KMS-11 (cell line): Measurements from ENCODE around the gene CCDC183.
A peak's percentile ranks its signal among the peaks of the same experiment; 100 is the strongest.
"Not testable (repeated sequence)": the region's sequence is repeated elsewhere in the genome, so short reads cannot be mapped to it uniquely, and the experiment has no call there.

Source experiments
- H2AFZ ChIP-seq: fragments of 200-600 bp; sonication (generic); 2 replicates; pipeline ENCODE4 v1.6.1; 2016; ENCODE audit warnings: antibody characterized with exemption, mixed run types, low read depth
- H3K27ac ChIP-seq: fragments of 200-600 bp; sonication (generic); 2 replicates; pipeline ENCODE4 v1.6.1; 2016; ENCODE audit warnings: mild to moderate bottlenecking, mixed run types
- H3K27me3 ChIP-seq: fragments of 200-600 bp; sonication (generic); 2 replicates; pipeline ENCODE4 v1.6.1; 2017; ENCODE audit warnings: mild to moderate bottlenecking, low read depth, mixed run types, moderate library complexity; ENCODE audit not compliant: insufficient read depth
- H3K36me3 ChIP-seq: fragments of 200-600 bp; sonication (generic); 2 replicates; pipeline ENCODE4 v1.6.1; 2017; ENCODE audit warnings: mild to moderate bottlenecking, mixed run types; ENCODE audit not compliant: insufficient read depth
- H3K4me1 ChIP-seq: fragments of 200-600 bp; sonication (generic); 2 replicates; pipeline ENCODE4 v1.6.1; 2016; ENCODE audit warnings: mild to moderate bottlenecking, low read depth, mixed run types; ENCODE audit not compliant: poor library complexity, severe bottlenecking
- H3K4me2 ChIP-seq: fragments of 200-600 bp; sonication (generic); 2 replicates; pipeline ENCODE4 v1.7.0; 2016; ENCODE audit warnings: mild to moderate bottlenecking, mixed run types
- H3K4me3 ChIP-seq: fragments of 200-600 bp; sonication (generic); IDR thresholded peaks from 2 replicates; pipeline ENCODE4 v1.6.1; 2017; ENCODE audit warnings: low read depth, low read length, mixed read lengths; ENCODE audit not compliant: insufficient read depth
- H3K79me2 ChIP-seq: fragments of 200-600 bp; sonication (generic); 2 replicates; pipeline ENCODE4 v1.6.1; 2016; ENCODE audit warnings: low read depth, mixed run types; ENCODE audit not compliant: insufficient read depth
- H3K9ac ChIP-seq: fragments of 200-600 bp; sonication (generic); 2 replicates; pipeline ENCODE4 v1.6.1; 2016; ENCODE audit warnings: mild to moderate bottlenecking, mixed run types
- H4K20me1 ChIP-seq: fragments of 200-600 bp; sonication (generic); 2 replicates; pipeline ENCODE4 v1.6.1; 2016; ENCODE audit warnings: mild to moderate bottlenecking, mixed run types; ENCODE audit not compliant: insufficient read depth
- CTCF ChIP-seq: fragments of 200-600 bp; sonication (generic); conservative IDR thresholded peaks from 2 replicates; pipeline ENCODE4 v1.6.1; 2017; ENCODE audit warnings: low read depth, mild to moderate bottlenecking, antibody characterized with exemption, low read length, moderate library complexity, mixed read lengths

The CCDC183 gene

GRCh38 chr9:136787690-136788400, 8.3 kb upstream of the CCDC183 start:
- Histone ChIP-seq H2AFZ (no peak overlapping the region), H3K79me2 (no peaks in the 10 kb centered on the region)

GRCh38 chr9:136788644-136789522, 7.3 kb upstream of the CCDC183 start:
- H4K20me1 ChIP-seq, H2AFZ ChIP-seq, H3K9ac ChIP-seq, H3K4me3 ChIP-seq, H3K27ac ChIP-seq, H3K36me3 ChIP-seq, H3K79me2 ChIP-seq, H3K27me3 ChIP-seq: not testable (repeated sequence)
- Histone ChIP-seq H3K4me1 (peaks cover 55% of the 10 kb centered on the region), H3K4me2 (peak overlapping the region; percentile 9; the same call in 1 of the 2 replicates)

More at GRCh38 chr9:136787690-136788400, 8.3 kb upstream of the CCDC183 start:
- peak; percentile 95 for TF ChIP-seq CTCF
- Histone ChIP-seq H3K9ac (no peak overlapping the region), H3K4me3 (no peak overlapping the region), H3K4me2 (peak overlapping the region; percentile 9; the same call in 1 of the 2 replicates), H4K20me1 (no peaks in the 10 kb centered on the region), H3K4me1 (peaks cover 59% of the 10 kb centered on the region), H3K27ac (no peak overlapping the region), H3K27me3 (peaks cover 7% of the 10 kb centered on the region; the same call in 1 of the 2 replicates), H3K36me3 (no peaks in the 10 kb centered on the region)

GRCh38 chr9:136789523-136789937, 6.6 kb upstream of the CCDC183 start:
- H3K4me2 ChIP-seq, result no peak overlapping the region
- H4K20me1 ChIP-seq, result no peaks in the 10 kb centered on the region
- no peaks in the 10 kb centered on the region for H3K79me2 ChIP-seq
- no peak overlapping the region for H2AFZ ChIP-seq
- H3K27ac ChIP-seq, result no peak overlapping the region
- peaks cover 7% of the 10 kb centered on the region; the same call in 1 of the 2 replicates for H3K27me3 ChIP-seq
- H3K9ac ChIP-seq, result no peak overlapping the region
- no peak for TF ChIP-seq CTCF
- H3K4me3 ChIP-seq, result no peak overlapping the region
- no peaks in the 10 kb centered on the region for H3K36me3 ChIP-seq
- H3K4me1 ChIP-seq, result peaks cover 51% of the 10 kb centered on the region

GRCh38 chr9:136790640-136791515, 5.3 kb upstream of the CCDC183 start, which contains the start of gene TMEM141:
Gene TMEM141, plus strand, starts transcription at chr9:136791344. Its CDS starts 27 bp downstream, at chr9:136791371.
- Histone ChIP-seq H3K4me1 (peaks cover 51% of the 10 kb centered on the region), H2AFZ (peak within 1 kb of the TSS; percentile 48; the same call in 1 of the 2 replicates), H3K9ac (peak within 1 kb of the TSS; percentile 68), H3K4me2 (peak within 1 kb of the TSS; percentile 51), H3K27ac (peak within 1 kb of the TSS; percentile 76), H3K4me3 (no peak within 1 kb of the TSS), H3K79me2 (no peaks in the 10 kb centered on the region), H4K20me1 (no peaks in the 10 kb centered on the region), H3K36me3 (no peaks in the 10 kb centered on the region), H3K27me3 (peaks cover 7% of the 10 kb centered on the region; the same call in 1 of the 2 replicates)
- no peak for TF ChIP-seq CTCF
